Activated CD8-positive, alpha-beta memory T cell treated with anti-CD3 and anti-CD28 coated beads for 1 hour (primary cell): Measurements from ENCODE around the gene RFX4.
"Not testable (repeated sequence)": the region's sequence is repeated elsewhere in the genome, so short reads cannot be mapped to it uniquely, and the experiment has no call there.

ENCODE experiments used
- DNase-seq, 2 donors: peaks; one replicate each; pipeline ENCODE4 v3.0.0-alpha.2; 2020; ENCODE audit warnings: low read depth in 1 of 2; ENCODE audit errors: extremely low read depth in 1 of 2

Gene RFX4

DNA sequence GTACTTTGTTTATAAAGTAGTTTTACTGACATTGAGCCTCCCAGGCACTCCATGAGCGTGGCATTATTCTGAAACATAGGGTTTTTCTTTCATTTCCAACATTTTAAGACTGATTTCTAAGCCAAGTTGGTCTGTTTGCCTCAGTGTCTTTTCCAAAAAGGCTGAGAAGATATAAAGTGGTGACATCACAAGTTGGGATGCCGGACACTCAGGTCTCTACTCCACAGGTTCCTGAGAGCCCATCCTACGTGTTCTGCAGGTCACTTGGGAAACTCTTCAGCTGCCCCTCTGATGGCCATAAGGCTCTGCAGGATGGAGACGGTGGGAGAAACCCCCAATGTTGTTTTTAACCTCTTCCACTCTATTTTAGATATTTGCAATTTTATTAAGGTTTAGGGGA, 6.0 kb downstream of the RFX4 start:
- no peak for DNase-seq

DNA sequence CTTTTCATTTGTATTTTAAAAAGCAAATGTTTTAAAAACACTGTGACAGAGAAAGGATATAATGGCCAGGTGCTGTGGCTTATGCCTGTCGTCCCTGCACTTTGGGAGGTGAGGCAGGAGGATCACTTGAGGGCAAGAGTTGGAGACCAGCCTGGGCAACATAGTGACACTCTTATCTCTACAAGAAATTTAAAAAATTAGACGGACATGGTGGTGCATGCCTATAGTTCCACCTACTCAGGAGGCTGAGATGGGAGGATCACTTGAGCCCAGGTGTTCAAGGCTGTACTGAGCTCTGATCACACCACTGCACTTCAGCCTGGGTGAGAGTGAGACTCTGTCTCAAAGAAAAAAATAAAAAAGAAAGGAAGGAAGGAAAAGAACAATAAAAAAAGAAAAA, 7.8 kb downstream of the RFX4 start:
- no peak for DNase-seq

DNA sequence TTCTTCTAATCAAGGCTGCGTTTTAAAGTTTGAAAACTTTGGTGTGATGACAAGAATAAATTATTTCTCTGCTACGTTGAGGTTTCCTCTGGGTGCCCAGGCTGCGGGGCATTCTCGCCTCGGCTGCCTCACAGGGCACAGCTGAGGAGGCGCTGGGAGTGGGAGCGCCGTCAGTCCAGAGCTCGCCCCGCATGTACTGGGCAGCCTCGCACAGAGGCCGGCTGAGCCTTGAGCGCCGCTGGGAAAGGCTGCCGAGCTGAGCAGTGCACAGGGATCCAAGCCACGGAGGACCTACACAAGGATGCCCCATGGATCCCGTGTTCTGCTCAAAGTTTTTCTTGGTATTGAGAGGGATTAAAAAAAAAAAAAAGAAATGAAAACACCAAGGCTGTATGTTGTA, 11.6 kb downstream of the RFX4 start:
- no peak for DNase-seq

DNA sequence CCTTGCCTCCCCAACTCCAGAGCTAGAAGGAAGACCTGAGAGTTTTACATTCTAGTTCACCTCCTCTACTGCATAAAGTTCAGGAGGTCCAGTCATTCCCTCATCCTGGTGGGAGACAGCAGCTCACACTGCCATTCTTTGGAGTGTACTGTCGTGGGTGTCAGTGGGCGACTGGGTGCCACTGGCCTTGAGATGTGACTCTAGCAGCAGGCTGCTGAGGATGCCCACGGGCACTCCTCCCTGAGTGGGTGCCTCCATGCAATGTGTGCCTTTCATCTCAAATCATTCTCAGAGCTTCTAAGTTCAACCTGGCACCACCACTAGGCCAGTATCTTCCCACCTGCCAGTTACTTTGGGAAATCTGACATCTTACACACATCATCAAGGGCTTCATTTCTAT, 12.5 kb downstream of the RFX4 start:
- DNase-seq = no peak

DNA sequence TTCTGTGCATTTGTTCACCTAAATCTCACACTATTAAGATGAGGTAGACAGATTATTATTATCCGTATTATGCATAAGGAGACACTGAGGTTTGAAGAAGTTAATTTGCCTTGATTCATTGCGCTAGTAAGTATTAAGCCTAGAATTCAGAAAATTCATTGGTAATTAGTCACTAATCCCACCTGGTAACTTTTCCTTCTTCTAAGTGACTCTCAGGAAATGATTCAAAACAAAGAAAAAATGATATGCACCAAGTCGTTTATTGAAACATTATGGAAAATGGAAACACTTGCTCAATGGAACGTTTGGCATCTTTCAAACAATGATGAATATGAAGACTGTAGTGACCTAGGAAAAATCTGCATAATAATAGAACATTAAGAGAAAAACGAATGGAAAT, 15.2 kb downstream of the RFX4 start:
- no peak for DNase-seq

DNA sequence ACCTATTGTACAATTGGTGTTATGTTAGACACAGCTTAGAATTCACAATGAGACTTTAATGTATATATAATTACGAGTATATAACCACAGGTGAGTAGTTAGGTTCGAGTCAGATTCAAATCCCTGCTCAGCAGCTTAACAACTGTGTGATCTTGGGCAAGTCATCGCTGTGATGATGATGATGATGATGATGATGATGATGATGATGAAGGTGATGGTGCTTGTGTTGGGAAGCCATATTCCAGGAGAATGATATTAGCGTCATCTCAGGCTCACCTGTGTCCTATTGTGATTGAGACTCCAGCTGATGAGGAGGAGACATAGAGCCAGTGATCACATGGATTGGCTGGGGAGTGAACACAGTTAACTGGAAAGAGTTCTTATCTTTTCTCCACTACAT, 16.5 kb downstream of the RFX4 start:
- no peak for DNase-seq

DNA sequence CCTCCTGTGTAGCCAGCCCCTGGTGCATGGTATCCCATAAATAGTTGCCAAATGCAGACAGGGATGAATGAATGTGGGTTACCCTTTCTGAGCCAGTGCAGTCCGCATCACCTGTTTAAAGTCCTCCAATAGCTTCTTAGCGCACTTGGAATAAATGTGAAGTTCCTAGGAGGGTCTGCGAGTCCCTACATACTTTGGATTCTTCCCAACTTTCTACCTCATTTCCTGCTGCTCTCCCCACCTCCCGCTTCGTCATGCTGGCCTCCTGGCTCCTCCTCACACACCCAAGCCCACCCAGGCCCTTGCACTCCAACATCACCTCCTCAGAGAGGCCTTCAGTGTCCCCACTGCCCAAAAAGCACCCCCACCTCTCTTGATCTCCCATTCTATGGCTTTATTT, 17.7 kb downstream of the RFX4 start:
- no peak for DNase-seq

DNA sequence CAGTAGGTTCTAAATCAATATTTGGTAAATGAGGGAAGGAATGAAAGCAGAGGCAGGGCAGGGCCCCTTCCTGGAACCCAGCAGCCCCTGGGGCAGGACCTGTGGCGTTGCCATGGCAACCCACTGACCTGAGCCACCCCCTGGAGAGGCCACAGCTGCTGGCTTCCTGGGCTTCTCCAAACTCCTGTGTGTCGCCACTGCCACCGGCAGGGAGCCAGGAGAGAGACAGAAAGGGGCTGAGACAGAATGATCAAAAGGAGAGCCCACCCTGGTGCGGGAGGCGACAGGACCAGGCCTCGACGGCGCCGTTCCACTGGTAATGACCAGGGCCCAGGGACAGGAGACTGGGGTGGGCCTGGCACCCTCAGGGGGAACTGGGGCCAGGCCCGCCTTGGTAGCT, 18.2 kb downstream of the RFX4 start:
- DNase-seq = no peak

DNA sequence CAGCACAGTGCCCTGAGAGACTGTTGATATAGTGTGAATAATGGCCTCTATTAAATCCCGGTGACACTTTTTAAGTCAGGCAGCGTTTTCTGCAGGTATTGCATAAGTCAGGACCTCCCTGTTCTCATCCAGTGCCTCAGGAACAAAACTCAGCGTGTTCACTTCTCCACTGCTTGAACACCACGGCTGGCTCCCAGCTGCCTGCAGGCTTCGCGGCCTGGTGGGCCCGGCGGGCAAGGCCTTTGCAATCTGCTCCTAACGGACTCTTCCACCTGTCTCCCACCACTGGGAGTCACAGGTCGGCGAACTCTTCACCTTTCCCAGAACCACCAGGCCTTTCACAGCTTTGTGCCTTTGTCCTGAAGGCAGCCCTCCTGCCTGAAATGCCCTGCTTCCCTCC, 18.7 kb downstream of the RFX4 start:
- no peak for DNase-seq

DNA sequence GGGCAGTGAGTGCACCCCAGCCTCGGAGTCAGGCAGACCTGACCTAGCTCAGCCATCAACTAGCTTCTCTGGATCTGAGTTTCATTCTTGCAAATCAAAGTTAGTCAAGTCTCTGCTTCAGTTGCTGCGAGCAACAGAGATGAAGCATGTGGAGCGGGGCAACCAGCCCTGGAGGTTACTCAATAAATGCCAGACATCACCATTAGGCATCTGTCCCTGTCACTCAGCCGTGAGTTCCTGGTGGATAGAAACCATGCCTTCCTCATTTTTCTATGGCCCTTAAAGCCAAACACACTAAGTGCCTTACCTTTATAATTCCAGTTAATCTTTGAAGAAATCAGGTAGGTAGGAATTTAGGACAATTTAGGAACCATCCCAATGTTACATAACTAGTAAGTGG, 19.3 kb downstream of the RFX4 start:
- DNase-seq = no peak

DNA sequence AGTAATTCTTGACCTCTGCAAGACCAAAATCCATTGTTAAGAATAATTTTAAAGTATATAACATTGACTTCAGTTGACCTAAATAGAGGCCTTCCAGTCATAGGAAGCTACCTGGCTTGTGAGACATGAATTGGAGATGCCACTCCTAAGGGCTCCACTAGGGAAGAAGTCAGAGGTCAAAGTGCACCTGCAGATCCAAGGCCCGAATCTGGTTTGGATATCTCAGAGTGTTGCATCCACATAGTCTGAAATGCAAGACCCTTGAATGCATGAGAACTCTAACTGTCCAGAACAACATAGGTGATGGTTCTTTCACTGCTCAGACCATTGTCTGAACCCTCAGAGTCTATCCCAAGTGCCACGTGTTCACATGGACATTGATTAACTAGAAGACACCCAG, 22.4 kb downstream of the RFX4 start:
- DNase-seq = no peak

DNA sequence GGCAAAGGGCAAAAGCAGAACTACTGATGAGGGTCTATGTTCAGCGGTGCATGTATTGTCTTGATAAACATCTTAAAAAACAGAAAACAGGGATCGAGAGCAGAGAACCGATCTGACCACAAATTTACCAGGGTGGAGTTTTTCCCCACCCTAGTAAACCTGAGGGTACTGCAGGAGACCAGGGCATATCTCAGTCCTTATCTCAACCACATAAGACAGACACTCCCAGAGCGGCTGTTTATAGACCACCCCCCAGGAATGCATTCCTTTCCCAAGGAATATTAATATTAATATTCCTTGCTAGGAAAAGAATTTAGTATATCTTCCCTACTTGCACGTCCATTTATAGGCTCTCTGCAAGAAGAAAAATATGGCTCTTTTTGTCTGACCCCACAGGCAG, 37.8 kb downstream of the RFX4 start:
- DNase-seq = not testable (repeated sequence)

DNA sequence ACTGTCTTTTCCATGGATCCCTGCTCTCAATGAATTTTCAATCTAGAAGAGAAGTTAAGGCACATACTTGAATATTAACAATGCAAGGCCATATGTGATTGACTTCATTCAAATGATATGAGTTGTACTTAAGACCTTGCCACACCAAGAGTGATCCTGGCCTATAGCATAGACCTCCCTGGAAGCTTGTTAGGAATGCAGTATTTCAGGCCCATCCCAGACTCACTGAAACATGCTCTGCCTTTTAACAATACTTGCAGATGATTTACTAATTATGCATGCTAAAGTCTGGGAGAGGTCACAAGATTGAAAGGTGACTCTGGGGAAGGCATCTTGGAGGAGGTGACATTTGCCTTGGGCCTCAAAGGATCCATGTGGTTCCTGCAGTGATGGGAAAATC, 43.2 kb downstream of the RFX4 start:
- no peak for DNase-seq

DNA sequence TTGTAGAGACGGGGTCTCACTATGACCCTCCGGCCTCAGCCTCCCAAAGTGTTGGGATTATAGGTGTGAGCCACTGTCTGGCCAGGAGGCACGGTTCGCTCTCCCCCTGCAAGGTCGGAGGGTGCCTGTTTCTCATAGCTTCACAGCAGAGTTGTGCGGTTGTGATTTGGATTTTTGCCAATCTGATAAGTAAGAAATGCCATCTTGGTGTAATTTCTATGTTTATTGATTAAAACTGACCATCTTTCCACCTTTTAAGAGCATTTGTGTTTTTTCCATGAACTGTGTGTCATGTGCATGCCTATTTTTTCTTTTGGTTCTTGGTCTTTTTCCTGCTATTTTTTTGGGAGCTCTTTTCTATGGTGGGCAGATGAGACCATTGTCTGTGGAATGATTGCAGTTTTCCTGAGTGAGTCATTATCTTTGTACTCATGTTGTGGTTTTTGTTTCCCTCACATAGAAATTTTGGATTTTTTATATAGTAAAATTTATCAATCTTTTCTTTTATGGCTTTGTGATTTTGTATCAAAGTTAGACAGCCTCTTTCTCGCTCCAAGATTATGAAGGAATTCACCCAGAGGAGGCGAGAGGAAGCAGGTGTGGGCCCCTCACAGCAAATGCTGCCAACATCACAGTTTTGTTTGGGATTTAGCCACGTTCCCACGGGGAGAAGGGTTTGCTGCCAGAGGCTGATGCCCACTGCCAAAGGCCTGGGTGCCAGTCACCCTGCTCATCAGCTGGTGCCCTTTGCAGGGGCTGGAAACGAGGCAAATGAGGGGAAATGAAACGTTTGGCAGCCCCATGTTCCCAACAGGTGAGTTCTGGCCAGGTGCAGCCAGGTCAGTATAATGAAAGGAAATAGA, 47.2 kb downstream of the RFX4 start:
- DNase-seq = no peak

DNA sequence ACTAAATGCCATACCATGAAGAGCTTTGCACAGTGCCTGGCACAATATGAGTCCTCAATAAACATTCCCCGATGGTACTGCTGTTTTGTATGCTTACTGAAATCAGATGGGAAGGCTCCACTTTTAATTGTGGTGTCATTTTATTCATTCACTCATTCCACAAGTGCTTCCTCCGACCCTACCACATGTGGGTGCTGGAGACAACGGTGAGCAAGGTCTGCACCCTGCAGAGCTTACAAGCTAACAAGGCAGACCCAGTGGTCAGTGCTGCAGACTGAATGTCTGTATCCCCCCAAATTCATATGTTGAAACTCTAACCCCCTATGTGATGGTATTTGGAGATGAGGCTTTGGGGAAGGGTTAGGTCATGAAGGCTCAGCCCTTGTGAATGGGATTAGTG, 48.3 kb downstream of the RFX4 start:
- no peak for DNase-seq

DNA sequence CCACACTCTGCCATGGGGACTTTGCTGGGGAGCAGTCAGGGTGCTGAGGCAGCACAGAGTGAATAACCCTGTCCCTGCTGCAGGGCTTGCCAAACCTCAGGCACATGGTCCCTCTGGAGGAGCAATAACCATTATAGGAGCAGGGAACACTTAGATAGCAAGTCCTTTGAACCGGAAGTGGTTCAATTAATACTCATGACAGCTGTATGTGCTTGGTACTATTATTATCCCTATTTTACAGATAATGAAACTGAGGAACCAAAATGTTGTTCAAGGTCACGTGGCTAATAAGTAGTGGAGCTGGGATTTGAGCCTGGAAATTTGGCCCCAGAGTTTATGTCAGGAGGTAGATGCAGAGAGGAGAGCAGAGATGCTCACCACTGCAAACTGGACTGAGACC, 49.0 kb downstream of the RFX4 start:
- DNase-seq = no peak

DNA sequence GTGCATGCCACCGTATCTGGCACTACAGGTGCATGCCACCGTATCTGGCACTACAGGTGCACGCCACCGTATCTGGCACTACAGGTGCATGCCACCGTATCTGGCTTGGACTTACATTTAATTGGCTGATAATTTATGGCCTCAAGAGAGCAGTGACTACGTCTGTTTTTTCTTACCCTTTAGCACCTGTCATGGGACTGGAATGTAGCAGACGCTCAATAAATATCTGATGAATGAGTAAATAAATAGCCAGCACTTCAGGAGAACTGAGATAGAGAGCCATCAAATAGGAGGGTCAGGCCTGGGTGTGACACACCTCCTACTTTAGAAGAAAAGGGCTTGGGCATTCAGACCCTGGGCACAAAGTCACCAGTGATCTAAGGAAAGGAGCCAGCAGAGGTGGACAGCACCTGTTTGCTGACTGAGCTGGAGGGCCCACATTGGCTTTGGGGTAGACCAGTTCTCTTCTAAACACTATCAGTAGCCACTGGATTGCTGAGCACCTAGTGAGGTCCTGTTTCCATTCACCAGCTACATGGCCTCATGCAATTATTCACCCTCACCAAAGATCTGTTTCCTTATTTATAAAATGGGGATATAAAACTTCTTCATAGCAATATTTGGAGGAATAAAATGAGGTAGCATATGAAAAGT, 50.1 kb downstream of the RFX4 start:
- no peak for DNase-seq

DNA sequence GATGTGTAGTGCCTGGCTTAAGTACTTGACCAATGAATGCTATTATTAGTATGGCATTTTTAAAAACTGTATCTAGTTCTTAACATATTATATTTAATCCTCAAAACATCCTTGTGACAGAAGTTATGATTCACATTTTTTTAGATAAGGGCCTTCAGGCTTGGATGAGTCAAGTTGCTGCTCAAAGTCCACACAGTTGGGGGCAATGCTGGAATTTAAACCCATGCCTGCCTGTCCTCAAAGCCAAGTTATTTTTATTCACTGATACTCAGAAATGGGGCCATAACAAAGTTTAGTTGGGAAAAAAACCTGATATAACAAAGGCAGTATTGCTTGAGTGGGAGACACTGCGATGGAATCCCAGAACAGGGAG, 50.6 kb downstream of the RFX4 start:
- no peak for DNase-seq

DNA sequence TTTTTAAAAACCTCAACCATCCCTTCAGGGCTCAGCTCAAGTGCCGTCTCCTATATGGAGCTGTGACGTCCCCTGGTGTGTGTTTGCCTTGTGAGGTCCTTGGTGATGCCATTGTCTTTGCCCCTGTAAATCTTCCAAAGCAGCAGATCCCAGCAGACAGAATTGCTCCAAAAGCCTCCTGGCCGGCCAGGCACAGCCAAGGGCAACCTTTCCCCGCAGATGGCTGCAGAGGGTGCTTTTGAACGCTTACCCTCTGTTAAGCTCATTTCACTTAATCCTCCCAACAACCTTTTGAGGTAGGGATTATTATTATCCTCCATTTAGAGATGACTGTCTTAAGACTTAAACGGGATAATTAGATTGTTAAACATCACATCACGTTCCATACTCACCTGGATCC, 51.4 kb downstream of the RFX4 start:
- no peak for DNase-seq

DNA sequence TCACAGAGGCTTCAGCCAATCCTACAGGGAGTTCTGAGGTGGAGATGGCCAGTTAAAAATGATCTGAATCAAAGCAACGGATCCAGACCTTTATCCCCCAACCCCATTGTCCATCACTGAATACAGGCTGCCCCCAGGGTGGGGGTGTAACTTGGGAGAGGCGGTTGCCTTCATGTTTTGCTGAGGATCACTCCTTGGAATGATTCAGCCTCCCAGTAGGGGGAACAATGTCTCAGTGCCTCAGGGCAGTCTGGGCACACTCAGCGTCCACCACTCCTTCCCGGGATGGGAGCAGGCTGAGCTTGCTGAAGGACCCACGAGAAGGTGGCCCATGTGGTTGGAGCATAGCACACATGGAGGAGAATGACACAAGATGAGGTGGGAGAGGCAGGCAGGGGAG, 60.2 kb downstream of the RFX4 start:
- no peak for DNase-seq

DNA sequence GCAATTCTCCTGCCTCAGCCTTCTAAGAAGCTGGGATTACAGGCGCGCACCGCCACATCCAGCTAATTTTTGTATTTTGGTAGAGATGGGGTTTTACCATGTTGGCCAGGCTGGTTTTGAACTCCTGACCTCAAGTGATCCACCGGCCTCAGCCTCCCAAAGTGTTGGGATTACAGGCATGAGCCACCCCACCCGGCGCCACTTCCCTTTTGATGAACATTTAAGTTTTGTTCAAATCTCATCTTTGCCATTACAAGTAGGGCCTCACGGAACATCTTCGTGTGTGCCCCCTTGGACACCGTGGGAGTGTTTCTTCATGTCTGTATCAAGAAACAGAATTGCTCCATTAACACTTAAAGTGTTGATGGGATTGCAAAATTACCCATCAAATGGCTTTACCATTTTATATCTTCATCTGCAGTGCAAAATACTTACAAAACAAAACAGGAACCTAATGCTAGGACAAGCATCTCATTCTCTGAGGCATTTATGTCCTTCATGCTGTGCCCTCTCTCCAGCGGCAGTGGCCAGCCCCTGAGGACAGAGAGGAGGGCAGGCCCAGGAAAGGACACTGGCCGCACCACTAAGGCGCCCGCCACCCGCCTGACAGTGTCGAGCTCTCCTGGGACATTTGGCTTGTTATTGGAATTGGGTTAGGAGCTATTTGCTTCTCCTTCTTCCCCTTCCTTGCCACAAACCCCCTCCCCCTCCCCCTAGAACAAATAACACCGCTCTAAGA, 61.7 kb downstream of the RFX4 start:
- DNase-seq = no peak

DNA sequence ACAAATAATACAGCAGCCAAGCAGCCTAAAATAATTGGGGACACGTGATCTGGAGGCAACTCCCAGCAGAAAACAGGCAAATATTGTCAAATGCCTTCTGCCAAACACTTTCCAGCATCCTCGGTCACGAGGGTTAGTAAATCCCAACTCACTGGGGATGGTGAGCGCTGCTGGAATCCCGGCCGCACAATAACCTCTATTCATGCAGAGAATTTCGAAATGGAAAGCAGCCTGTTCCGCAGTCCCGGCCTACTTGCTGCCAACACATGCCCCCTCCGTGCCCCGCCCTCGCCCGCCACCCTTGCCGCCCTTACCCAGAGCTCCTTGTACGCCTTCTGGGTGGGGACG, 62.2 kb downstream of the RFX4 start:
- DNase-seq = no peak
